M059J (cell line): ENCODE results near the gene AGBL3. TPM values are rescaled to one million over a fixed set of nuclear protein-coding genes. Genes with fewer than 3 reads are reported as not detected.
A peak's percentile ranks its signal among the peaks of the same experiment; 100 is the strongest.
"Not testable (repeated sequence)": the region's sequence is repeated elsewhere in the genome, so short reads cannot be mapped to it uniquely, and the experiment has no call there.

ENCODE experiments used
- DNase-seq: peaks from one replicate; pipeline ENCODE4 v3.0.0-alpha.2; 2012; ENCODE audit warnings: low read depth
- total RNA-seq: library from RNA; depleted of rRNA; stranded (reverse); fragments of >200 nt; shearing (Covaris generic); gene quantifications from 2 replicates; pipeline ENCODE4 v1.2.3, GENCODE V29; 2014

Gene AGBL3
- total RNA-seq, 1 experiment from 2014 or later, result 1.8 TPM

DNA sequence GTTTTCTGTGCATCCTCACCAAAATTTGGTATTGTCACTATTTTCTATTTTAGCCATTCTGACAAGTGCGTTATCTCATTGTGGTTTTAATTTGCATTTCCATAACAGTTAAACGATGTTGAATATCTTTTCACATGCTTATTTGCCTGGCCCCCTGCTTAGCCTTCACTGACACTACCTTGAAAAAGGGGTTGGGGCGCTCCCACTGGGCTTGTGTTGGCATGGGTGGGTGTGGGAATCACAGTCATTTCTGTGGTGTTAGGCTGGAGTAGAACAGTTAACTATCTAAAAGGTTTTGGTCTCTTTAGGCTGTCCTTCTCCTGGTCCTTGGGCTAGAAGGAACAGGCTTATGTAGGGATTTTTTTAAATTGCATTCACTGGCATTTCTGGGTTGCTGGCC, 89.4 kb downstream of the AGBL3 start:
- no peak for DNase-seq

DNA sequence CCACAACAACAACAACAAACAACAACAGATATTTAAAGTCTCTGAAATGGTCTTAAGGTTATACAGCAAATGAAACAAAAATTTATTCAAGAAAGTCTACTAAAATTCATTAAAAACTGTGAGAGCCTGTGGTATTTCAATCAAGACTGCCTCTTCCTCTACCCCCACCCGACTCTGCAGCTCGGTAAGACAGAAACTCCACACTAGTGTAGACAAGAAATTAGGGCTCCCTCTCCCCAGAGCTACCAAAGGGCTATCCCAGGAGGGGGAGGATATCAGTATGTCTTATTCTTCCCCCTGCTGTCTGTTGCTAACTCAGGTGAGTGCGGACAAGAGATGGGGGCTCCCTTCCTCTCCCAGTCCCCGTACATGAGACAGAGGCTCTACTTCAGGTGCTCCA, 90.6 kb downstream of the AGBL3 start:
- DNase-seq, result no peak

DNA sequence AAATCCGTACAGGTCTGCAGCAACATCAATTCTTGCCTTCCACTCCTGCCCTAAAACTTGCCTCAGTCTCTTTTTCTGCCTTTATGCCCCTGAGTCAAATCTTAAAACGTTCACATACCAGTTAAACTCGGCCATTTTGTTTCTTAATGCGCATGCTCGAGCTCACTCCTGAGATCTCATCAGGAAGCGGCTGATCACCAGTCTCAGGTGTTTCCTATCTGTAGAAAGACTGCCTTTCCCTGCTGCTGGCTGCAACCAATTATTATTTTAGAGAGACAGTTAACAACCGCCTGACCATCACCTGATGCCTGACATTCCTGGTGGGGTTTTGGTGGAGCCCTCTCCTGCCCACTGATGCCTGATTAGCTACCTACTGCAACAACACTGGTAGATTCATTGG, 91.3 kb downstream of the AGBL3 start:
- DNase-seq, result no peak

DNA sequence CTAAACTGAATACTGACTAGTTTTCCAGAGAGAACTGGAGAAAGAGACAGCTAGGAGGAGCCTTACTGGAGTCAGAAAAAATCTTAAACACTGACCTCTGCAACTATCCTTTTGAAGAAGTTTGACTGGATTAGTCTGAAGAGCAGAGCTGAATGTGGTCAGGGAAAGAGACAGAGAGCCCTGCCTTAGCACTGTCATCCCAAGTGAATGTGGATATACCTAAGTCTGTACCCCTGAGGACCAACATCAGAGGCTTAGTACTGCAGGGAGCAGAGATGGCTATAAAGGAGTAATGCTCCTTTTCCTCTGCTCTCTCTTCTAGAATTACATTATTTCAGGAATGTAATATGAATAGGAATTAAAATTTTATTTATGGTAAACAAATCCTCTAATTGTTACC, 91.7 kb downstream of the AGBL3 start:
- no peak for DNase-seq

DNA sequence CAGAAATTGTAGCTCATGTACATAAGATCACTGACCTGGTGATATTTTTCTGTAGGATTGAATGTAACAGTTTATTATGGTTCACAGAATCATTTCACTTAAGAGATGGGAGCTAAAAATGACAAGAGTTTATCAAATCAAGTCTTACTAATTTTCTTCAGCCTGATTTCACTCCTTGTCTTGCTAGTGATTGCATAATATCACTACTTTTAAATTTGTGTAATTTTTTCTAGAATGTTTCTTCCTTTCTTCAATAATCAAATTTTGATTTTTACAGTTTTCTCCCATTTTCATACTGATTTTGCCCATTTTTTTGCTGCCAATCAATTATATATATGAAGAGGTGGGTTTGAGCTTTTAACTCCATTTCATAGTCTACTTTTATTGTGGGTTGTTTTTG, 92.8 kb downstream of the AGBL3 start:
- no peak for DNase-seq

DNA sequence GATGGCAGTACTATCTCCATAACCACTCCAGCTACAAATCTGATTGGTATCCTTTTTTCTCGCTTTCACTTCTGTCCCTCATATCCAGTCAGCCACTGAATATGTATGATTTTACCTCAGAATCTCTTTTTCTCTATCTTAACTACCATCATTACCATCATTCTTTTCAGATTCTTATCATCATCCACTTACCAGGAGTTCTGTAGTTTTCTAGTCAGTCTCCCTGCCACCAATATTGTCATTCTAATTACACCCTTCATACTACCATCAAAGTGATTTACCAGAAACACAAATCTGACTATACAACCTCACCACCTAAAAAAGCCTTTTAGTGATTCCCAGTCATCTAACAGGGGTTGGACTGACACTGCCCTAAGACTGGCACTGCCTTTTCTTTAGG, 96.7 kb downstream of the AGBL3 start:
- no peak for DNase-seq

DNA sequence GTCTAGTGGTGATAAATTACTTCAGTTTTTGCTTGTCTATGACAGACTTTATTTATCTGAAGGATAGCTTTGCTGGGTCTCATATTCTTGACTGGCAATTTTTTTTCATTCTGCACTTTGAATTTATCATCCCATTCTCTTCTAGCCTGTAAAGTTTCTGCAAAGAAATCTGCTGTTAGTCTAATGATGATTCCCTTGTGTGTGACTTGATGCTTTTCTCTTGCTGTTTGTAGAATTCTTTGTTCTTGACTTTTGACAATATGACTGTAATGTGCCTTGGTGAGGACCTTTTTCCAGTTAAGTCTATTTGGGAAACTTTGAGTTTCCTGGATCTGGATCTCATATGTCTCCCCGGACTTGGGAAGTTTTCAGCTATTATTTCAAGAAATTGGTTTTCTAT, 102.3 kb downstream of the AGBL3 start:
- DNase-seq, result no peak

DNA sequence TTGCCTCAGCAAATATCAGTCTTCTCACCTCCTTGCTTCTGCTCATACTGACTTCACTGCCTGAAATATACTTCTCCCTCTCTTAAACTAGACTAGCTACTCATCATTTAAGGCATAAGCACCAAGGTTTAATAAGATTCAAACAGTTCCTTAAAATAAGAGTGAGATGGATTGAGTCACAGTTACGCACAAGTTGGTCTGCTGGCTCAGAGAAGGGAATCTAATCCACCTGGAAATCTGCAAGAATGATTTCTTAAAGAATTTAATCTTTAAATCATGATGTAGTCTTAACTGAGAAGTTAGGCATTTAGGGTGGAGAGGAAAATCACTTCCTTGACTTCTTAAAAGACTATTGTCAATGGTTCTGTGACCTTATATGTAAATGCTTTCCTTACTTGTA, 105.4 kb downstream of the AGBL3 start:
- DNase-seq, result no peak

DNA sequence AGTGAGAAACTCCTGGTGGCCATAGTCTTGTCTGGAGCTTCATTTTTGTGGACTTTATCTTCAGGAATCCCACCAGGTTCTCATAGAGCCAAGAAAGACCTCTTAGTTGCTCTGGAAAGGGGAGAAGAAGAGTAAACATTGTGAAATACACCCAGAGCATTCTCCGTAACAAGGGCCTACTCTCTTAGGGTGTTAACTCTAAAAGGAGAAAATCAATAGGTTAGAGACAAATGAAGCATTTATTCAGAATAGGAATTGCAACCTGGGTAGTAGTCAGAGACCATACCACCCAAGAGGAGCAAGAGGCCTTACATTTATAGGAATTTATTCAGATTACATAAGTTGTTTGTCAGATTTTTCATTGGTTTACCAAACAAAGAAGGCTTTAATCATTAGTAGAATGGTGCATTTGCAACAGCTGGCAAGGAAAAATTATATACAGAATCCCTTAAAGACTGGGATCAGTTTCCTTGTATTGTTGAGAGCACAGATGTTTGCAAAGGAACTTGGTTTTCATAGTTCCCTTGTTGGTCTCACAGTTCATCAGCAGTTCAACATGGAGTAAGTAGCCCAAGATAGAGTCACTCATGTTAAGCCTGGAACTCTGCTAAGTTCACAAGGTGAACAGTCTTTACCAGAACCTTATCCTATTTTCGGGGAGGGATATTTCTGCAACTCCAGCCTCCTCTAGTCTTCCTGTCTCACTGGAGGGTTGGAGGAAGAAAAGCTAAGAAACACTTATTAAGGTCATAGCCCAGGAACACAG, 108.3 kb downstream of the AGBL3 start:
- no peak for DNase-seq

DNA sequence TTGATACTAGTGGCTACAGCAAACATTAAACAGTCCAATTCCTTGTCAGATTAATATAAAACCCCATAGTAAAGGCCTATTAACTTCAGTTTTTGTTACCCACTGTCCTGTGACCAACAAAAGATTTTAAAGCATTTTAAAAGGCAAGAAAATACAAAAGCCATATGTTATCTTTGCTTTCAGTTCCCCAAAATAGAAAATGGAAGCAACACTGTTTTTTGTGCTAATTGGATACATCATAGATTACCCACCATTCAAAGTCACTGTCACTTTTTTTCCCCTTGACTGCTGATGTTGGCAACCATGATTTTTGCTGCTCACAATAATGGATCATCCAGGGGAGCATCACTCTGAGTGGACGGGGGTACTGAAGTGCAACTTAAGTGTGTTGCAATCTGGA, 109.1 kb downstream of the AGBL3 start:
- no peak for DNase-seq

DNA sequence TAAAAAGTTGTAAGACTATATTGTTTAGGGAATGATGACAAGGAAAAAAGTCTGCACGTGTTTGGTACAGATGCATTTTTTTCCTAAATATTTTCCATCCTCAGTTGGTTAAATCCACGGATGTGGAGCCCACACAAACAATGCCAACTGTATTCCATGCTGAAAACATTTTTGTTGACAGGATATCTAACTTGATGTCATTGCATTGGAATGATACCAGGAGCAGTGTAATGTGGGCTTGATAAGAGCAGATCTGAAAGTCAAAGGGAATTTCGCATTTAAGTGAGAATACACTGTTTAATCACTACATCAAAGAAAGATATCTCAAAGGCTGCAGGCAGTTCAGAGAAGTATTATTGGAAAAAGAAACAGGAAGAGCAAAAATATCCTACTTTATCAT, 112.1 kb downstream of the AGBL3 start:
- DNase-seq, result peak; percentile 3

DNA sequence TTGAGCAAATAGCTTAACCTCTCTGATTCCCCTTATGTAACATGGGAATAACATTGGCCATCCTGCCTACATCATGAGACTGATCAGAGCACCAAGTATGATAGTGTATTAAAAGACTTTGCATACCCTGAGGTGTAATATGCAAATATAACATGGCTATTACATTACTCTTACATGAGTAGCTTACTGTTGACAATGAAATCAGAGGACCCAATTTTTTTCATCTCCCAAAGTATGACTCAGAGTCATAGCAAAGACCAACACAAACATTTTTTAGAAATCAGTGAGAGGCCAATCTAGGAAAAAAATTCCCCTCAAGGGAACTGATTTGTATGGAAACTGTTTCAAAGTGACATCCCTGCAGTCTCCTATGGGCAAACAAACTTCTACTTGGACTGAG, 114.5 kb downstream of the AGBL3 start:
- DNase-seq, result peak; percentile 32

DNA sequence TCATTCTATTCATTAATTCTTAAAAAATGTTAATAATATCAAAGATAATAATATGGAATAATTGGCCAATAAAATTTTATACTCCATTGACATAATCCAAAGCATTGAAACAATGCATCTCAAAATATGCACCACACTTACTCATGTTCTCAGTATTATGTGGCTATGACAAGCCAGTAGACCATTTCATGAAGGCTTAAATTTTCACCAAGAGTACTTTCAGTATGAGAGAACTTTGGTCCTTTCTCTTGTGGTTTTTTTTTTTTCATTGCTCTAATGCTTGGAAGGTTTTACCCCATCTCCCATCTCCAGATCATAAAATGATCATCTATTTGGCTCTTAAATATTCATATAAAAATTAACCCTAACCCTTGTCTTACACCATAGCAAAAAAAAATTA, 116.1 kb downstream of the AGBL3 start:
- no peak for DNase-seq

DNA sequence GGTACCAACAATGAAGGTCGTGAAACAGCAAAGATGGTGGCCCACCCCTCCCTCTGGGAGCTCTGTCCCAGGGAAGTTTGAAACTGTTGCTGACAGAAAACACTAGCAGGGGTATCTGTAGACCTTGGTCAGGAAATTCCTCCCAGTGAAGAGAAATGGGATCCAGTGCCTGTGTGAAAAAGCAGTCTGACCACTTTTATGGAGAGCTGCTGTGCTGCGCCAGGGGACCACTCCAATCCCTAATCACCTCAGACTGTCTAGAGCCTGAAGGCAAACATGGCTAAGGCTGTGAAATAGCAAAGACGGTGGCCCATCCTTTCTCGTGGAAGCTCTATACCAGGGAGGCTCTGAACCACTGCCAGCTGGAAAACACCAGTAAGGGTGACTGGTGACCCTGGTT, 123.3 kb downstream of the AGBL3 start:
- DNase-seq, result no peak

DNA sequence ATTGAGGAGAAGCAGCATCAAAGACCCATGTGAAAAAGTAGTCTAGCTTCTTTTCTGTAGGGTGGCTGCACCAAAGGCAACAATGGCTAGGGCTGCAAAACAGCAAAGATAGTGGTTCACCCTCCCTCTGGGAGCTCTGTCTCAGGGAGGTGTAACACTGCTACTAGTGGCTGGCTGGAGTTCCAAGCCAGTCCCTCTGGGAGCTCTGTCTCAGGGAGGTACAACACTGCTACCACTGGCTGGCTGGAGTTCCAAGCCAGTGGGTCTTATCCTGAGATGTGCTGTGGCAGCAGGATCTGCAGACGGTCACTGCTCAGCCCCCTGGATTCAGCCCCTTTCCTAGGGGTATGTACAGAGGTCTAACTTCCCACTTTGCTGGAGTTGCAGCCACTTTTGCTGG, 123.7 kb downstream of the AGBL3 start:
- no peak for DNase-seq

DNA sequence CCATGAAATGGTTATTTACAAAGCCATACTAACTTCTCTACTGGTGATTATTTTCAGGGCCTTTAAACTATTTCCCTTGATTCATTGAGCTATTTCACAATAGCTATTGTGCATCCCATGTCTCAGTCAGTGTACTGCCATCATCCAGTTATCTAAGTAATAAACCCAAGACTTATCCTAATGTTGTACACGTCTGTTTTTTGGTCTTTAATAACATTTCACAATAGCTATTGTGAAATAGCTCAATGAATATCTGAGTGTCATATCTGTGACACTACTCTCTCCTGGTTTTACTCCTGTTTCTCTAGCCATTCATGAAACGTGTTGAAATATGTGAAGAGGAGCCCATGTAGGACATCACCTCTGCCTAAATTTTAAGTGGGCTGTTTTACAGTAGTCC, 125.1 kb downstream of the AGBL3 start:
- DNase-seq, result no peak

DNA sequence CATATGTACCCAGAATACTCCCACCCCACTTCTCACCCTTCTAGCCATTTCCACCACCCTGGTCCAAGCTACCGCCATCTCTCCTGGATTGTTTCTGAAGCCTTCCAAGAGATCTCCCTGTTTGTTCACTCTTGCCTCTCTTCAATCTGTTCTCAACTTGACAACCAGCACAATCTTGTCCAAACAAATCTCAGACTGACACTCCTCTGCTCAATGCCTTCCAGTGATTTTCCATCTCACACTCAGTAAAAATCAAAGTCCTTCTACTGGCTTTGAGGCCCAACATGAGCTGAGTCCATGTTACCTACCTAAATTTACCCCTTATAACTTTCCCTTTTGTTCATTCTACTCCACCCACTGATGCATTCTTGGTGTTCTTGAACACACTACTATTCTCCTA, 128.3 kb downstream of the AGBL3 start:
- DNase-seq, result no peak

DNA sequence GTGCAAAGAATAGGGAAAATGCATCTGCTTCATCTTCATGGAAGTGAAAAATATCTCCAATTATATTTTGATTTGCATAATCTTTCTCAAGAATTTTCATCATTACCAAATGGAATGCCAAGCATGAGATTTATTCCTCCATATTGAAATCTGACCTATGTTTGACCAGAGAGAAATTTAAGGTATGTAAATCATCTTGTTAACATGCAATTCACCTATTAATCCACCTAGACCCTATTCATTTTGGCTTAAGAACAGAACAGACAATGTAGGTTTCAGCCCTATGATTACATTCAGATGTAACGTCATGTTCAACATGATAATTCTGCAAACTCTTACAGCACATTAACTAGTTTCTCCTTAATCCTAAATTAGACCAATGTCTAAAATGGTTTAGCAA, 130.8 kb downstream of the AGBL3 start:
- no peak for DNase-seq

DNA sequence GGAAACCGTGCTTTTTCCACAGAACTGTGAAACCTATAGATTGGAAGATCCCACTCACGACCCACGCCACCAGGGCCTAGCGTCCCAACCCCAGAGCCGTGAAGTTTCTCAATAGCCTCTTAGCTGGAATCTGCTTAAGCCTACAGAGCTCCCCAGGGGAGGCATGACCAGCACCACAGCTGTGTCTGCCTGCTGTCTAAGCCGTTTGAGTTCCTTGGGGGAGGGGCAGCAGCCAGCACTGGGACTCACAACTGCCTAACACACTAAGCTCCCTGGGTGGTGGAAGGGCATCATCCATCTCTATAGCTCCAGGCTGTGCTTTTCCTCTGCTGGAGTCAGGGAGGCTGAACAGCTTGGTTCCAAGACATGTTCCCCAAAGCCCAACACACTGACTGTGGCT, 135.6 kb downstream of the AGBL3 start:
- DNase-seq, result peak; percentile 4

DNA sequence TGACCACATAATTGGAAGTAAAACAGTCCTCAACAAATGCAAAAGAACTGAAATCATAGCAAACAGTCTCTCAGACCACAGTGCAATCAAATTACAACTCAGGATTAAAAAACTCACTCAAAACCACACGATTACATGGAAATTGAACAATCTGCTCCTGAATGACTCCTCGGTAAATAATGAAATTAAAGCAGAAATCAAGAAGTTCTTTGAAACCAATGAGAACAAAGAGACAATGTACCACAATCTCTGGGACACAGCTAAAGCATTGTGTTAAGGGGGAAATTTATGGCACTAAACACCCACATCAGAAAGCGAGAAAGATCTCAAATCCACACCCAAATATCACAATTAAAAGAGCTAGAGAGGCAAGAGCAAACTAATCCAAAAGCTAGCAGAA, 138.3 kb downstream of the AGBL3 start:
- DNase-seq, result not testable (repeated sequence)

DNA sequence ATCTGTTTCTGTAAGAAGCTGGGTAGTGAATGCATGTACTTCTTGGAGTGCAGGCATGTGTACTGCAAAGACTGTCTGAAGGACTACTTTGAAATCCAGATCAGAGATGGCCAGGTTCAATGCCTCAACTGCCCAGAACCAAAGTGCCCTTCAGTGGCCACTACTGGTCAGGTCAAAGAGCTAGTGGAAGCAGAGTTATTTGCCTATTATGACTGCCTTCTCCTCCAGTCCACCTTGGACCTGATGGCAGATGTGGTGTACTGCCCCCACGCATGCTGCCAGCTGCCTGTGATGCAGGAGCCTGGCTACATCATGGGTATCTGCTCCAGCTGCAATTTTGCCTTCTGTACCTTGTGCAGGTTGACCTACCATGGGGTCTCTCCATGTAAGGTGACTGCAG, 142.6 kb downstream of the AGBL3 start:
- DNase-seq, result no peak

DNA sequence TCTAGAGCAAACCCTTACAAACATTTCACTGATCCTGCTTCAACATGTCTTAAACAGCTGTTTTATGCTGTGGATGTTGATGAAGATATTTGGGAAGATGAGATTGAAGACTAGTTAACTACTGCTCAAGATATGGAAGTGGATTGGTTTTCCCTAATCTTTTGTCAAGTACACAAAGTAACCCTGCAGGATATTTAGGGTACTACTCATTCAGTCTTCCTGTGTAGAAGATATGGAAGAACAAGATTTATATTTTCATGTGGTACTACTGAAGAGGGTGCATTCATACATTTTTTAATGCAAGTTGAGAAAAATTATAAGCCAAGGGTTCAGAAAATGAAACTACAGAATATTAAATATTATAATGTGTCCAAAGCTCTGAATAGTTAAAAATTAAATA, 143.3 kb downstream of the AGBL3 start:
- DNase-seq, result no peak

DNA sequence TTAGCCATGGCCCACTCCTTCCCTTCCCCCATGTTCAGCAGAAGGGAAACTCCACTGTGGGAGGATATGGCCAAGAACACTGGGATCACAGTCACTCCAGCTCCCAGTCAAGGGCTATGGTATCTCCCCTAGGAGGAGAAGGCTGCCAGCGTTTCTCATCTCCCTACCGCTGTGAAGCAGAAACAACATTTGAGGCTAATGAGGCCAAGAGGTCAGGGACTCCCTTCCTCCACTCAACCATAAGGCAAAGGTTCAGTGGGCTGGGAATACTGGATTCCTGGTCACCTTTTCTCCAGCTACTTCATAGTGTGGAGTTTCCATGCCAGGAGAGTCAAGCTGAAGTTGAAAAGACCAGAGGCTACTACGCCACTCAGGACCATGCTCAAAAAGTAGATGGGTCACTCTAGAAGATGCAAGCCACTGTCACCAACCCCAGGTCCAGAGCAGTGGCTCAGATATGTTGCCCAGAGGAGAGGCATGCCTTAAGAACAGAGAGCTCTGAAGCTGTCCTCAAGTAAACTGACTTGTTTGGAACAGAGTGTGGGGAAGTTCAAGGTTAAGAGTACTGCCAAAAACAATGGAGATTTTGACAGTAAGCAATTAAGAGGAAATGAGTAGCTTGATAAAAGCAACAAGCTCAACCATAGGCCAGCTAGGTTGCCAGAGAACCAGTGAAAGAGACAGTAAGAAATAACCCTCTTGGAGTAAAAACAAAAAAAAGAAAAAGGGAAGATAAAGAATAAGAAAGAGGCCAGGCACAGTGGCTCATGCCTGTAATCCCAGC, 157.8 kb downstream of the AGBL3 start:
- DNase-seq, result no peak
